Ishikawa (cell line): ENCODE data around the gene RSPO3.

ENCODE experiments used
- CEBPB ChIP-seq: IDR thresholded peaks from 2 replicates; pipeline ENCODE4 v1.6.1; 2012
- CREB1 ChIP-seq: IDR thresholded peaks from 2 replicates; pipeline ENCODE4 v1.6.1; 2012; ENCODE audit warnings: low read depth
- EGR1 ChIP-seq: IDR thresholded peaks from 2 replicates; pipeline ENCODE4 v1.6.1; 2012
- EP300 ChIP-seq: IDR thresholded peaks from 2 replicates; pipeline ENCODE4 v1.6.1; 2012; ENCODE audit warnings: borderline replicate concordance
- FOXM1 ChIP-seq: IDR thresholded peaks from 2 replicates; pipeline ENCODE4 v1.6.1; 2012; ENCODE audit warnings: low read depth, borderline replicate concordance
- NFIC ChIP-seq: IDR thresholded peaks from 2 replicates; pipeline ENCODE4 v1.6.1; 2012
- RAD21 ChIP-seq: IDR thresholded peaks from 2 replicates; pipeline ENCODE4 v1.6.1; 2012; ENCODE audit warnings: low read depth
- TAF1 ChIP-seq: IDR thresholded peaks from 2 replicates; pipeline ENCODE4 v1.6.1; 2012; ENCODE audit warnings: low read depth, mild to moderate bottlenecking
- TCF12 ChIP-seq: IDR thresholded peaks from 2 replicates; pipeline ENCODE4 v1.6.1; 2012; ENCODE audit warnings: low read depth
- TEAD4 ChIP-seq: IDR thresholded peaks from 2 replicates; pipeline ENCODE4 v1.6.1; 2012
- YY1 ChIP-seq: IDR thresholded peaks from 2 replicates; pipeline ENCODE4 v1.6.1; 2012; ENCODE audit warnings: low read depth
- ZBTB7A ChIP-seq: IDR thresholded peaks from 2 replicates; pipeline ENCODE4 v1.6.1; 2012; ENCODE audit warnings: low read depth
- TF ChIP-seq, protein P1 (sequence below): IDR thresholded peaks from 2 replicates; pipeline ENCODE4 v1.6.1; 2012
- TF ChIP-seq, protein P2 (sequence below): IDR thresholded peaks from 2 replicates; pipeline ENCODE4 v1.6.1; 2012; ENCODE audit warnings: low read depth, mild to moderate bottlenecking
- TF ChIP-seq, protein P3 (sequence below): IDR thresholded peaks from 2 replicates; pipeline ENCODE4 v1.6.1; 2012

RSPO3 gene

DNA sequence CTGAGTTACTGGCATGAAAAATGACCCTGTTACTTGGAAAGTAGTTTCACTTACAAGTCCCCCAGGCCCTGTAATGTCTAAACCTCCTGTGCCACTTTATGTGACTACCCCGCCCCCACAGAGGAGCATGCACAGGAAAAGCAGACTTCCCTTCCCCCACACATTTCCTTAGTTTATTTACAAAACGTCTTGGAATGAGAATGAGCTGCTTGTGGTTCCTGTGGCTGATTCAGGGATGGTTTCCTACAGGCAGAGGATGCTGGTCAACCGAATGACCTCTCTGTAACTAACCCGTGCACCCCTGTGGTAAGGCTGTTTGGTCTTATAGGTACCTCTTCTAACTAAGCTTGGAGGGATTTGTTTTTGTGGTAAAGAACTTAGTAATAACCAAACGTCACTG is 28.5 kb downstream of the RSPO3 start:
- TF ChIP-seq CREB1: no peak
- TF ChIP-seq RAD21: no peak
- TF ChIP-seq, protein P1, sequence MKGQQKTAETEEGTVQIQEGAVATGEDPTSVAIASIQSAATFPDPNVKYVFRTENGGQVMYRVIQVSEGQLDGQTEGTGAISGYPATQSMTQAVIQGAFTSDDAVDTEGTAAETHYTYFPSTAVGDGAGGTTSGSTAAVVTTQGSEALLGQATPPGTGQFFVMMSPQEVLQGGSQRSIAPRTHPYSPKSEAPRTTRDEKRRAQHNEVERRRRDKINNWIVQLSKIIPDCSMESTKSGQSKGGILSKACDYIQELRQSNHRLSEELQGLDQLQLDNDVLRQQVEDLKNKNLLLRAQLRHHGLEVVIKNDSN: no peak
- no peak for TF ChIP-seq TEAD4
- no peak for TF ChIP-seq CEBPB
- no peak for TF ChIP-seq TCF12
- no peak for TF ChIP-seq EGR1
- TF ChIP-seq, protein P2, sequence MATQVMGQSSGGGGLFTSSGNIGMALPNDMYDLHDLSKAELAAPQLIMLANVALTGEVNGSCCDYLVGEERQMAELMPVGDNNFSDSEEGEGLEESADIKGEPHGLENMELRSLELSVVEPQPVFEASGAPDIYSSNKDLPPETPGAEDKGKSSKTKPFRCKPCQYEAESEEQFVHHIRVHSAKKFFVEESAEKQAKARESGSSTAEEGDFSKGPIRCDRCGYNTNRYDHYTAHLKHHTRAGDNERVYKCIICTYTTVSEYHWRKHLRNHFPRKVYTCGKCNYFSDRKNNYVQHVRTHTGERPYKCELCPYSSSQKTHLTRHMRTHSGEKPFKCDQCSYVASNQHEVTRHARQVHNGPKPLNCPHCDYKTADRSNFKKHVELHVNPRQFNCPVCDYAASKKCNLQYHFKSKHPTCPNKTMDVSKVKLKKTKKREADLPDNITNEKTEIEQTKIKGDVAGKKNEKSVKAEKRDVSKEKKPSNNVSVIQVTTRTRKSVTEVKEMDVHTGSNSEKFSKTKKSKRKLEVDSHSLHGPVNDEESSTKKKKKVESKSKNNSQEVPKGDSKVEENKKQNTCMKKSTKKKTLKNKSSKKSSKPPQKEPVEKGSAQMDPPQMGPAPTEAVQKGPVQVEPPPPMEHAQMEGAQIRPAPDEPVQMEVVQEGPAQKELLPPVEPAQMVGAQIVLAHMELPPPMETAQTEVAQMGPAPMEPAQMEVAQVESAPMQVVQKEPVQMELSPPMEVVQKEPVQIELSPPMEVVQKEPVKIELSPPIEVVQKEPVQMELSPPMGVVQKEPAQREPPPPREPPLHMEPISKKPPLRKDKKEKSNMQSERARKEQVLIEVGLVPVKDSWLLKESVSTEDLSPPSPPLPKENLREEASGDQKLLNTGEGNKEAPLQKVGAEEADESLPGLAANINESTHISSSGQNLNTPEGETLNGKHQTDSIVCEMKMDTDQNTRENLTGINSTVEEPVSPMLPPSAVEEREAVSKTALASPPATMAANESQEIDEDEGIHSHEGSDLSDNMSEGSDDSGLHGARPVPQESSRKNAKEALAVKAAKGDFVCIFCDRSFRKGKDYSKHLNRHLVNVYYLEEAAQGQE: no peak
- no peak for TF ChIP-seq TAF1
- TF ChIP-seq NFIC: no peak
- TF ChIP-seq YY1: no peak
- no peak for TF ChIP-seq EP300
- no peak for TF ChIP-seq FOXM1
- TF ChIP-seq, protein P3, sequence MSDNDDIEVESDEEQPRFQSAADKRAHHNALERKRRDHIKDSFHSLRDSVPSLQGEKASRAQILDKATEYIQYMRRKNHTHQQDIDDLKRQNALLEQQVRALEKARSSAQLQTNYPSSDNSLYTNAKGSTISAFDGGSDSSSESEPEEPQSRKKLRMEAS: no peak
- no peak for TF ChIP-seq ZBTB7A

DNA sequence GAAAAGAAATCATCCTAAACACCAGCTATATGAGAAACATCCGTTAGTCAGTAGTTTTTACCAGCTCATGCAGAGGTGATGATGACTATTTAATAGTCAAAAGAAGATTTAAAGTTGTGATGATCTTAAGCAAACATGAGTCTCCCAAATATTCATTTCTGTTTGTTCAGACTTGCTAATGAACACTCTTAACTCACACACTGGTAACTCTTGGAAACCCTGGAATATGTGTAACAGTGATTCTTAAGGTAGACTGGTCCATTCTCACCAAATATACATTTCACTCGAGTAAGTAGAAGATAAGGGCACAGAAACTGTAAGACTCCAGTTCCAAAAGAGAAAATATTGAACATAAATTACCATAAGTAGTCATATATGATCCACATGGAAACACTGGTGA is 29.1 kb downstream of the RSPO3 start:
- TF ChIP-seq RAD21 (no peak), ZBTB7A (no peak), NFIC (no peak), TAF1 (no peak), YY1 (no peak), EGR1 (no peak)
- TF ChIP-seq, protein P2: no peak
- TF ChIP-seq, protein P3: no peak

DNA sequence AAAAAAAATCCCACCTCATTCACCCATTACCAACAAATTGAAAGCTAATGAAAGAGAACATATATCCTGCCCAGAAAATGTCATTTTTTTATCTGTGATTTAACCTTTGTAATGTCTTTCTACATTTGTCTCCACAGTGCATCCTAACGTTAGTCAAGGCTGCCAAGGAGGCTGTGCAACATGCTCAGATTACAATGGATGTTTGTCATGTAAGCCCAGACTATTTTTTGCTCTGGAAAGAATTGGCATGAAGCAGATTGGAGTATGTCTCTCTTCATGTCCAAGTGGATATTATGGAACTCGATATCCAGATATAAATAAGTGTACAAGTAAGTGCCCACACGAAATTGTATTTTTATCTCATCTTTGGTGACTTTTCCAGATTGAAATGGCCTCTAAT is 30.0 kb downstream of the RSPO3 start:
- TF ChIP-seq TAF1: no peak
- no peak for TF ChIP-seq TEAD4
- no peak for TF ChIP-seq FOXM1

DNA sequence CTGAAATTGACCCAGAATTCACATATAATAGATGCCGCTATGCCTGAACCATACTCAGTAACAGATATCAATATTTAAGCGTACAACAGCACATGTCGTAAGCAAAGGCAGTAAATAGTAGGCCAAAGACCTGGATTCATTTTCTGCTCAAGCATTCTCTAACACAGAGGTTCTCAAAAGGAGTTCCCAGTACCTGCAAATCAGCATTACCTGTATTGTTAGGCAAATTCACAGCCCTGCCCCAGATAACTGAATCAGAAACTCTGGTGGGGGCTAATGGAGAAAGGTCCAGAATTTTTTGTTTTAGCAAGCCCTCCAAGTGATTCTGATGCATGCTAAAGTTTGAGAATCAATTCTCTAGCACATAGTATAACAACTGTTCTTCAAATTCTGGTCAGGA is 36.0 kb downstream of the RSPO3 start:
- TF ChIP-seq ZBTB7A (no peak), FOXM1 (no peak), CREB1 (no peak)

DNA sequence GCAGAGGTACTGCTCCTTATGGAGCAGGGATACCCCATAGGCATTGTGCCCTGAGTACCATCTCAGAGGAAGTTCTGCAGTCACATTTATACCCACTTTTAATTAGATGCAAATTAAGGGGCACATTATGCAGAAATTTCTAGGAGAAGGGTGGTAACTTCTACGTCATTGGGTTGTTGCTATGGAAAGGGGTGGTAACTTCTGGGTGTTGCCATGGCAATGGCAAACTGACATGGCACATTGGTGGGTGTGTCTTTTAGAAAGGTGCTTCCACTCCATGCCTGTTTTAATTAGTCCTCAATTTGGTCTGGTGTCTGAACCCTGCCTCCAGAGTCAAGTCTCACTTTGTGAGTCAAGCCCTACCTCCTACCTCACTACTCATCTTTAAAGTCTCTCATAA is 42.0 kb downstream of the RSPO3 start:
- TF ChIP-seq TCF12: no peak
- TF ChIP-seq EGR1: no peak
- no peak for TF ChIP-seq CEBPB
- no peak for TF ChIP-seq RAD21
- TF ChIP-seq EP300: no peak
- TF ChIP-seq, protein P1: no peak
- TF ChIP-seq CREB1: no peak
- TF ChIP-seq FOXM1: no peak
- no peak for TF ChIP-seq TAF1
- TF ChIP-seq, protein P3: no peak
- TF ChIP-seq ZBTB7A: no peak
- no peak for TF ChIP-seq NFIC
- TF ChIP-seq YY1: no peak
- no peak for TF ChIP-seq TEAD4
- TF ChIP-seq, protein P2: no peak
